GM10266 (cell line): ENCODE data around the gene CER1.

ENCODE experiments used
- DNase-seq: peaks from one replicate; pipeline ENCODE4 v3.0.0; 2012; ENCODE audit errors: extremely low spot score
- TF ChIP-seq, protein P1 (sequence below): IDR thresholded peaks from 2 replicates; pipeline ENCODE4 v1.5.1; 2012; ENCODE audit warnings: mild to moderate bottlenecking, low read depth; ENCODE audit not compliant: control insufficient read depth, insufficient read depth; ENCODE audit errors: missing control alignments

The CER1 gene, protein sequence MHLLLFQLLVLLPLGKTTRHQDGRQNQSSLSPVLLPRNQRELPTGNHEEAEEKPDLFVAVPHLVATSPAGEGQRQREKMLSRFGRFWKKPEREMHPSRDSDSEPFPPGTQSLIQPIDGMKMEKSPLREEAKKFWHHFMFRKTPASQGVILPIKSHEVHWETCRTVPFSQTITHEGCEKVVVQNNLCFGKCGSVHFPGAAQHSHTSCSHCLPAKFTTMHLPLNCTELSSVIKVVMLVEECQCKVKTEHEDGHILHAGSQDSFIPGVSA

DNA sequence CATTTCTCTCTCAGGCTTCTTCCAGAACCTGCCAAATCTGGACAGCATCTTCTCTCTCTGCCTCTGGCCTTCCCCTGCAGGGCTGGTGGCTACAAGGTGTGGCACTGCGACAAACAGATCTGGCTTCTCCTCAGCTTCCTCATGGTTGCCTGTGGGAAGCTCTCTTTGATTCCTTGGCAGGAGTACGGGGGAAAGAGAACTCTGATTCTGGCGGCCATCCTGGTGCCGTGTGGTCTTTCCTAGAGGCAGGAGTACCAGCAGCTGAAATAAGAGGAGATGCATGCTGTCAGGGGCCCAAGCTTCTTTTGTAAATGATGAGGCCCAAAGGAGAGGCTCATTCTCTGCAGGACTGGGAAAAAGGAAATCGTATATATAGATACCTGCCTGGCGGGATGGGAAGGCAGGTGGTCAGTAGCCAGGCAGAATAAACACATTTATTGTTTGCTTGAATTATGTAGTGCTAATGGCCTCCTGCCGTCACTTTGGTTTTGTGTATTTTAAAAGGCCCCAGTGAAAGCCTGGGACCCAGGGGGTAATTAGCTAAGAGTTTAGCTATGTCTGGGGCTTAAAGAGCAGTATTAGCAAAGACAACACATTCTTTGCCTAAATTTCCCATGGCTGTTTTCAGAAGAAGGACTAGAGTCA is at the start of gene CER1:
Gene CER1 (minus strand): TSS at position 343 of the 645 bp plus-strand sequence. CDS start 61 bp downstream, at position 282.
- TF ChIP-seq, protein P1, sequence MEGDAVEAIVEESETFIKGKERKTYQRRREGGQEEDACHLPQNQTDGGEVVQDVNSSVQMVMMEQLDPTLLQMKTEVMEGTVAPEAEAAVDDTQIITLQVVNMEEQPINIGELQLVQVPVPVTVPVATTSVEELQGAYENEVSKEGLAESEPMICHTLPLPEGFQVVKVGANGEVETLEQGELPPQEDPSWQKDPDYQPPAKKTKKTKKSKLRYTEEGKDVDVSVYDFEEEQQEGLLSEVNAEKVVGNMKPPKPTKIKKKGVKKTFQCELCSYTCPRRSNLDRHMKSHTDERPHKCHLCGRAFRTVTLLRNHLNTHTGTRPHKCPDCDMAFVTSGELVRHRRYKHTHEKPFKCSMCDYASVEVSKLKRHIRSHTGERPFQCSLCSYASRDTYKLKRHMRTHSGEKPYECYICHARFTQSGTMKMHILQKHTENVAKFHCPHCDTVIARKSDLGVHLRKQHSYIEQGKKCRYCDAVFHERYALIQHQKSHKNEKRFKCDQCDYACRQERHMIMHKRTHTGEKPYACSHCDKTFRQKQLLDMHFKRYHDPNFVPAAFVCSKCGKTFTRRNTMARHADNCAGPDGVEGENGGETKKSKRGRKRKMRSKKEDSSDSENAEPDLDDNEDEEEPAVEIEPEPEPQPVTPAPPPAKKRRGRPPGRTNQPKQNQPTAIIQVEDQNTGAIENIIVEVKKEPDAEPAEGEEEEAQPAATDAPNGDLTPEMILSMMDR, result no peak
- no peak for DNase-seq

DNA sequence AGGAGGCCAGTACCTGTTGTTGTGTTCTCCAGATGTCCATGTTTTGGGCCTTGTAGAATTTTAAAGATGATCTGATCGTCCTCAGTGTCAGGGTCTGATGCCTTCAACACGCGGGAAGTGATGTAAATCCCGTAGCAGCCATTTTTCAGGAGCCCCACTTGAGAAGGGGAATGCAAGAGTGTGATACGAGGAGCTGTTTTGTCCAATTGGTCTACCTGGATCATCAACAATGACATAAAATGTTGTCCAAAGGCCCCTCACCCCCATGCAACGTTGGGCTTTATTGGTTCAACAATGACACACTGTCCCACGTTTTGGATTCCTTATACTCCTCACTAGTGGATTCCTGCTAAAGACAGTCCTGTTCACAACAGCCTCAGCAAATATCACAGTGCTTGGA is 48.1 kb upstream of the CER1 start:
- DNase-seq, result no peak
- TF ChIP-seq, protein P1, result no peak

DNA sequence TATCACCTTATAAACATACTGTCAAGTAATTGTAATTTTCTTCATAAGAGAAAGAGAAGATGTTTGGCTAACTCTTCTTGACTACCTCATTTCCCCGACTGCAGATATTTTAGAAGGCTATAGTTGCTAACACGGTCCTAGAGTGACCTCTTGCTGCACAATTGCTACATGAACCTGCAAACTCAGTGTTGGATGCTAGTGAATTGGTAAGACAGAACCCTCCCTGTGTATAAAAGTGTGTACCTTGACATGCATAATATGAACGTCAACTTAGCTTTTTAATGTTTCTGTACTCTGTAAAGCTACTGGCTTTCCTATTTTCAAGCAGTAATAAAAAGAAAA is 46.7 kb upstream of the CER1 start:
- TF ChIP-seq, protein P1, result peak; percentile 40
- no peak for DNase-seq

DNA sequence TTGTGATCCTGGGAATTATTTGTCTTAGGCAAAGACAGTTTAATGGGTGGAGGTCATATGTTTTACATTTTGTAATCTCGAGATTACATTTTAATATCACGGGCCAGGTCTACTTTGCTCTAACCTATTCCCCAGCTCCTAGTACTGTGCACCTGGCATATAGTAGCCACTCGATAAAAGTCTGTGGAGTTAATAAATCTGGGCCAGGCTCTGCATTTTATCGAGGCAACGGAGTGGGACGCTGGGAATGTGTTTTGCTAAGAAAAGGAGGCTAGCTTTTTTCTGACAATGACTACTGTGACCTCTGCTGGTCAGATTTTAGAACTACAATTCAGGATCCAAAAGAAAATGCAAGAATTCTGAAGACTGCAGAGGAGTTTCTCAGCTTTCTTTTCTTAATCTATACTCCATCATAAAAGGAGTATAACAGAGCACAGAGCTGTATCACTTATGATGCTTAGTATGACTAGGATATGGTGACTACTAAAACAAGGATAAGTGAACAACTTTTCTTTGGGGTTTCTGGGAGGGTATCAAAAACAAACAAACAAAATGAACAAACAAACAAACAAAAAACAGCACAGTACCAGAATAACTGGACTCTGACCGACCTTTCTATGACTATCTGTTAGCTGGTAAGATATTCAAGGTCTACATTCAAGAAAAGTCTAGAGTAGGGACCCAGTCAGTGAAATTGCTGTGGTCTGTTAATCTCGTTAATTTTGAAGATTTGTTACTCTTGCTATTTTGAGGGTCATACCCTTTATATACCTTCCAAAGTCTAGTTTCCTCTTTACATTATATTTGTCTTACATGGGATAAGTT is 46.1 kb upstream of the CER1 start:
- TF ChIP-seq, protein P1, result peak; percentile 62
- peak; percentile 32 for DNase-seq

DNA sequence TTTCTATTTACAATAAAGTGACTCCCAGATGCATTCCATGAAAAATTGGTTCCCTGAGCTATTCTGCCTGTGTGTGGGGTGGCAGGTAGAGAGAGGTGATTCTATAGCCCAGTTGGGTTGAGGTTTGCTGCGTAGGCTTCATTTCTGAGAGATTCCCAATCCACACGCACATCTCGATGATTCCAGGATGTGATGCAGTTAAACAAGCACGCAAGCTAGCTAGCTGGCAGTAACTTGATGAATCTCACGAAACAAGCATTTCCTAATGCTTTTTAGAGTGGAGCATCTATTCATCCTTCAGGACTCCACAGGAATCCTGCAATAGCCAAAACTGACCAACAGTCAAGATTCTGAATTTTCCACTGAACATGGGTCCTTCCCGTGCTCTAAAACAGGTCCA is 43.8 kb upstream of the CER1 start:
- TF ChIP-seq, protein P1, result no peak
- DNase-seq, result no peak

DNA sequence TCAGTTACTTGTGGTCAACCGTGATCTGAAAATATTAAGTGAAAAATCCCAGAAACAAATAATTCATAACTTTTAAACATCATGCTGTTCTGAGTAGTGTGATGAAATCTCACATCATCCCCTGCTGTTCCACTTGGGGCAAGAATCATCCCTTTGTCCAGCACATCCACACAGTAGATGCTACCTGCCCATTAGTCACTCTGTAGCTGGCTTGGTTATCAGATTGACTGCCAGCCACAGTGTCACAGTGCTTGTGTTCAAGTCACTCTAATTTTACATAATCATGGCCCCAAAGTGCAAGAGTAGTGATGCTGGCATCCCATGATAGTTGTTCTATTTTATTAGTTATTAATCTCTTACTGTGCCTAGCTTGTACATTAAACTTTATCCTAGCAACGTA is 39.1 kb upstream of the CER1 start:
- no peak for DNase-seq
- TF ChIP-seq, protein P1, result no peak
